GM19238 (cell line): ENCODE measurements around the gene AAR2.

Experiments used
- DNase-seq: peaks from one replicate; pipeline ENCODE4 v3.0.0; 2011; ENCODE audit warnings: low spot score; ENCODE audit not compliant: insufficient read length

AAR2 gene

GRCh38 chr20:36217226-36217625, 19.1 kb upstream of the AAR2 start:
- no peak for DNase-seq

DNA sequence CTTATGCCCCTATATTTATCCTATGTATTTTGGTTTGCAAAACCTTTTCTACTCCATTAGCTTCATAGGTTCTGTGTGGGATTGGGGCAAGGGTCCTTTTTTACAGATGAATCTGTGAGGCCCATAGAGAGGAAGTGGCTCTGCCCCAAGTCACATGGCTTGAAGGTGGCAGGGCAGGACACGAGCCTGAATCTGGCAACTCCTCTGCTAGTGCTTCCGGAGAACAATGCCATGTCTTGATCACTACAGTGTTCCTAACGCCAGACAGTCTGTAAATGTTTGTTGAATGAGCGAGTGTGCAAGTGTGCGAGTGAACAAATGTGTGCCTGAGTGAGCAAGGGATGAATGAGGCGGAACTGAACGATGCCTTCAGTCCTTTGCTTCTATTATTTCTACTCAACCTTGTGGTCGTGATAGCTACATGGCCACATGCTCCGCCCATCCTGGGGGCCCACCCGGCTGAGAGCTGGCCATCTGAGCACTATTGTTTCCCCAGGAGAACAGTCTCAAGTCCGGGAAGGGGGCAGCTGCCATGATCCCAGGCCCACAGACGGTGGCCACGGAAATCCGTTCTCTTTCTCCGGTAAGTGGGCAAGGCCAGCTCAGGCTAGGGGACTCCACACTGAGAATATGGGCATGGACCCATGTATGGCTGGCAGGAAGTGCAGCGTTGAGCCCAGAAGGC, 17.8 kb upstream of the AAR2 start:
- no peak for DNase-seq

GRCh38 chr20:36219671-36220220, 16.5 kb upstream of the AAR2 start:
- DNase-seq: no peak

DNA sequence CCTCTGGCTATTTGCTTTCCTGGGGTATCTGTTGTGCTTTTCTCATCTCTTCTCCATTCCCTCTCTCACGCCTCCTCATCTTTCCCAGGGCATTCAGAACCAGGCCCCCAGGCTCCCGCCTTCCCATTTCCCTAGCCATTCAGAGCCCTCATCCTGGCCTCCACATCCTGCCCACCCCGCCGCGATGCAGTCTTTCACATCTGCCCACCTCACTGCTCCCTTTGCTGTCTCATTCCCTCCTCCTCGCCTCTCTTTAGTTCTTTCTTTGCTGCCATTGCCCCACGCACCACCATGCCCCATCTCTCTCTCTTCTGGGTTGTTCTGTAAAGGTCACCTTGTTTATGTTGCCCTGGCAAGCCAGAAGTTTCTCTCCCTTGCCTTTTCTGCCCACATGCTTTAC, 10.6 kb upstream of the AAR2 start:
- DNase-seq: no peak

DNA sequence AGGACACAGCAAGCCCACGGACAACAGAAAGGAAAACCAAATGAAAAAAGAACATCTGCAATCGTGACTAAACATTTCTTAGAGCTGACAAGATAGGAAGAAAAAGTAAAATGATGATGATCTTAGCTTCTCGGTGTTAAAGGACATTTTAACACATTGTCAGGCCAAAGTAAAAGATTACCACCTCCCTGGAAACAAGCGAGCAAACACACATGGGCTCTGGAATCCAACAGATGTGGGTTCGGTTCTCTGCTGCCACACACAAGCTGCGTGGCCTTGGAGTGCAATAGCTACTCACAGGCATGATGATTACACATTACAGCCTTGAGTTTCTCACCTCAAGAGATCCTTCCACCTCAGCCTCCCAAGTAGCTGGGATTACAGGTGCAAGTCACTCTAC, 7.5 kb upstream of the AAR2 start:
- no peak for DNase-seq

GRCh38 chr20:36230019-36230418, 6.3 kb upstream of the AAR2 start:
- no peak for DNase-seq

DNA sequence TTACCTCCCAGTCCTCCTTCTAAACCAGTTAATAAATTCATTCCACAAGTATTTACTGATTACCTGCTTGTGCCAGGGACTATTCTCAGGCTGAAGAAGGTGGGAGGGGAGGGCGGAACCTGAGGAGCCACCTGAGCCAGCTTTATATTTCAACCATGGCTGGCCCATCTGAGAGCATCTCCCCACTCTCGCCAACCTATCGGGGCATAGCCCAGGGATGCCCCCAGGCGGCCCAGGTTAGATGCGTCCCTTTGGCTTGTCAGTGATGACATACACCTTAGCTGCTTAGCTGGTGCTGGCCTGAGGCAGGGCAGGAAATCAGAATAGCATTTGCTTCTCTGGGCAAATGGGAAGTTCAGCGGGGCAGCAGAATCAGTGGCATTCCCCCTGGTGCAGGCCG, 4.9 kb upstream of the AAR2 start:
- no peak for DNase-seq

DNA sequence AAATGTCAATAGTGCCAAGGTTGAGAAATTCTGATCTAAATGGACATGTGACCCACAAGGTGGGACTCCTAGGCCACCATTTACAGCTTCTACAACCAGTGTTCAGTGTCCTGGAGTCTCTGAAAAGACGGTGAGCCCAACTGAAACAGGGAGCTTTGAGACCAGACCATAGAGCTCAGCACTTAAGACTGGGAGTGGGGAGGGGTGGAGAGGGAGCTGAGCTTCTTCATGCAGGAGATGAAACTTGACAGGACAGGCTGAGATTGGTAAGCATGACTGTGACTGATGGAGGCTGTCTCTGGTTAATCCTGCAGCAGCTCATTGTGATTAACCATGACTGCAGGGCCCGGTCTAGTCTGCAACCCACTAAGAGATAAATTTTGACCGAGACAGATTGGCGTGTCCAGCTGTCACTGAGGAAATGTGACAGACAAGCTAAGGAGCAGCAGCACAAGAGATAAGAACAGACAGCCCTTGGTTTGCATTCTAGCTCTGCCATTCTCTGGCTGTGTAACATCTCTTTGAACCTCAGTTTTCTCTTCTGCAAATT, 1.4 kb upstream of the AAR2 start:
- no peak for DNase-seq

GRCh38 chr20:36236786-36237121, 476 bp downstream of the AAR2 start:
- DNase-seq: no peak

- no peak for DNase-seq
Observed at GRCh38 chr20:36237477-36237876, 1.2 kb downstream of the AAR2 start.

DNA sequence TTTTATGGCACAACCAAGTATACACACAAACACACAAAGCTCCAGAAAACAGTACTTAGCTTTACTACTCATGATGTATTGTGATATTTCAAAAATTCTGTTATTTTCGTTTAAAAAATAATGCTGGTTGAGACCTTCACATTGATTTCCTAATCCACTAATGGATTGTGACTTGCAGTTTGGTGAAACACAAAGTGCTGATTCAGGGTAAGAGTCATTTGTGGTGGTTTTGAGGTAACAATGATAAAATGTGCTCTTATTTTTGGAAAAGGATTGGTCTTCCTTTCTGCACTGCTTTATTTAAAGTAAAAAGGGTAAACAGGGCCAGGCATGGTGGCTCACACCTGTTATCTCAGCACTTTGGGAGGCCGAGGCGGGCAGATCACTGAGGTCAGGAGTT, 1.9 kb downstream of the AAR2 start:
- no peak for DNase-seq

GRCh38 chr20:36238760-36239159, 2.5 kb downstream of the AAR2 start:
- DNase-seq: no peak

DNA sequence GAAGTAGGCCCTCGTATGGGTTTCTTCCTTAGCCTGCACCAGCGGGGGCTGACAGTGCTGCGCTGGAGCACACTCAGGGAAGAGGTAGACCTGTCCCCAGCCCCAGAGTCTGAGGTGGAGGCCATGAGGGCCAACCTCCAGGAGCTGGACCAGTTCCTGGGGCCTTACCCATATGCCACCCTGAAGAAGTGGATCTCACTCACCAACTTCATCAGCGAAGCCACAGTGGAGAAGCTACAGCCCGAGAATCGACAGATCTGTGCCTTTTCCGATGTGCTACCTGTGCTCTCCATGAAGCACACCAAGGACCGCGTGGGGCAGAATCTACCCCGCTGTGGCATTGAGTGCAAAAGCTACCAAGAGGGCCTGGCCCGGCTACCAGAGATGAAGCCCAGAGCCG, 3.8 kb downstream of the AAR2 start:
- DNase-seq: no peak

- no peak for DNase-seq
Observed at GRCh38 chr20:36241678-36242077, 5.4 kb downstream of the AAR2 start.

GRCh38 chr20:36243726-36244125, 7.4 kb downstream of the AAR2 start:
- no peak for DNase-seq

GRCh38 chr20:36246401-36246800, 10.1 kb downstream of the AAR2 start:
- no peak for DNase-seq

GRCh38 chr20:36248836-36249235, 12.6 kb downstream of the AAR2 start:
- DNase-seq: no peak

DNA sequence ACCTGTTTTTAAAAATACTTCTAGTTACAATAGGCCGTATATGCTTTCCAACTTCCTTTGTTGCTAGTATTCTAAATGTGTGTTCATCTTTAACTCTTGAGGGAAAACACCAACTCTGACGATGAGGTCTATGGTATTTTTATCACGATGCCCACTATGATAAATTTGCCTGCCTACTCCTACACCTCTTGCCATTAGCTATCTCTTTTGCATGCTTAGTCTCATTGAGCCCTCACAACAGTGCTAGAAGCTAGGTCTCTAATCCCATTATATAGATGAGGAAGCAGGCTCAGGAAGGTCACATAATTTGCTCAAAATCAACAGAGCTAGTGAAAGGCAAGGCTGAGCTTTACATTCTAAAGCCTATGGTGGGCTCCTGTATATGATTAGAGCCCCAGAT, 13.2 kb downstream of the AAR2 start:
- no peak for DNase-seq

GRCh38 chr20:36251426-36251825, 15.1 kb downstream of the AAR2 start:
- DNase-seq: no peak

DNA sequence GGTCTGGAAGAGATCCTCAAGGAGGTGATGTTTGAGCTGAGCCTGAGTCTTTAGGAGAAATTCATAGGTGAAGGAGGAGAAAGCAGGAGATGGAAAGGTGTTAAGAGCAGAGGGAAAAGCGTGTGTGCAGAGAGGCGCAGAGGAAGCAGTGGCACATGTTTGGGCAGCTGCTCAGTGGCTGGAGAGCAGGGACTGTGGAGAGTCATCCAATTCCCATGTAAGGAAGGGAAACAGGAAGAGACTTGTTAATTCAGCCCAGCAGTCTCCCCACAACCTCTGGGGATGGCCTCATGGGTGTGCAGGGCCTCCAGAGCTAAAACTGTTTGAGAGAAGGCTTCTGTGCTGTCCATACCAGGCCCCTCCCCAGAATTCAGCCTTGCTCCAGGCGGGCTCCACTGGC, 16.2 kb downstream of the AAR2 start:
- no peak for DNase-seq

- no peak for DNase-seq
Observed at GRCh38 chr20:36253036-36253435, 16.8 kb downstream of the AAR2 start.

DNA sequence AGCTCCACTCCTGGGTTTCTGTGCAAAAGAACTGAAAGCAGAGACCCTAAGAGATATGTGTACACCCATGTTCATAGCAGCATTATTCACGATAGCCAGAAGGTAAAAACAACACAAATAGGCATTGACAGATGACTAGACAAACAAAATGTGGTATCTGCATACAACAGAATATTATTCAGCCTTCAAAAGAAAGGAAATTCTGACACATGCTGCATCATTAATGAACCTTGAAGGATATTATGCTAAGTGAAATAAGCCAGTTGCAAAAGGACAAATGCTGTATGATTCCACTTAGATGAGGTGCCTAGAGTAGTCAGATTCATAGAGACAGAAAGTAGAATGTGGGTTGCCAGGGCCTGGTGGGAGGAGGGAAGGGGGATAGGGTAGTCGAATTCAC, 17.8 kb downstream of the AAR2 start:
- DNase-seq: no peak

DNA sequence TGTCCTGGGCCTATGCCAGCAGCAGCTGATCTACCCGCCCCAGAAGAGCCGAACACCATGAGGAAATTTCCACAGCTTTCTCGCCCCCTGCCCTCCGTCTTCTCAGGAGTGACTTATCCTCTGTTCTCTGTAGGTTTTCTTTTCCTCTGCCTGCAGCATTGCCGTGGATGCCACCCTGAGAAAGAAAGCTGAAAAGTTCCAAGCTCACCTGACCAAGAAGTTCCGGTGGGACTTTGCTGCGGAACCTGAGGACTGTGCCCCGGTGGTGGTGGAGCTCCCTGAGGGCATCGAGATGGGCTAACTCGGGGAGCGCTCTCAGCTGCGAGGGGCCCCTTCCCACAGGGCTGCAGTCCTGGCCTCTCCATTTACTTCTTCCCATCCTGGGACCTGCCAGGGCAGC, 19.2 kb downstream of the AAR2 start:
- DNase-seq: no peak
